Right cardiac atrium (tissue), 5 donors: ENCODE data around the gene RUNX3. TPM values are rescaled to one million over a fixed set of nuclear protein-coding genes. Genes with fewer than 3 reads are reported as not detected.
A peak's percentile ranks its signal among the peaks of the same experiment; 100 is the strongest.

Experiments
- ATAC-seq, 2 donors: fragments of 200-7000 bp; cut with Tn5 transposase; one replicate each; pipeline versions ENCODE4 v1.8.0 to v1.9.1; 2020; ENCODE audit warnings: moderate library complexity in 2 of 2, mild to moderate bottlenecking in 1 of 2
- DNase-seq, 3 donors: peaks; one replicate each; pipeline ENCODE4 v3.0.0-alpha.2; 2020
- H3K27ac ChIP-seq: one replicate; pipeline ENCODE4 v1.5.1; 2013; ENCODE audit warnings: mild to moderate bottlenecking, low read length, control low read depth, moderate library complexity
- H3K27me3 ChIP-seq: one replicate; pipeline ENCODE4 v1.6.1; 2013; ENCODE audit not compliant: control insufficient read depth, insufficient read depth
- H3K4me1 ChIP-seq: one replicate; pipeline ENCODE4 v1.6.1; 2013; ENCODE audit warnings: low read length; ENCODE audit not compliant: control insufficient read depth, insufficient read depth
- H3K4me3 ChIP-seq: one replicate; pipeline ENCODE4 v1.5.1; 2013; ENCODE audit warnings: low read length, control low read depth
- H3K9me3 ChIP-seq: one replicate; pipeline ENCODE4 v1.6.1; 2013; ENCODE audit warnings: low read length; ENCODE audit not compliant: control insufficient read depth
- WGBS: extraction: QIAGEN DNeasy Blood & Tissue Kit; methylation state at CpG from one replicate; pipeline ENCODE4 v1.1.7; 2013; 5-methylcytosine and 5-hydroxymethylcytosine counted together
- intact Hi-C, 4 donors: fragments of 100-400 bp; cut with DNase I; formaldehyde crosslinking; loops; one replicate each; pipeline versions ENCODE4 v1.11.0 to v1.14.0; 2022 to 2023
- polyA plus RNA-seq: library from polyadenylated mRNA; stranded (reverse); fragments of 200-250 nt; gene quantifications from one replicate; pipeline ENCODE4 v1.2.3, GENCODE V29; 2013
- total RNA-seq, 4 donors: library from RNA; stranded (reverse); fragmentation: NEBNext Ultra II Directional; extraction: Animal tissue kit (Norgen Biotek cat#: 25700); gene quantifications; one replicate each; pipeline ENCODE4 v1.2.1, GENCODE V29; 2021
- donor health status: healthy with polysubstance abuse.
- donor health status: DM: no; HTN: yes; CAD: no.
- donor health status: DM: no; HTN: no; CAD: no.
- donor health status: DM: no; HTN: yes; CAD: no; lungs with severe emphysema.
- donor health status: DM: yes; HTN: yes; CAD: no.

RUNX3 gene
- total and polyA plus RNA-seq, 5 donors = 0.34 to 1.8 (median 0.89) TPM

GRCh38 chr1:24917327-24918074 is 12.6 kb downstream of the RUNX3 start:
- 90% methylated on average over 16 of the region's 16 CpGs for WGBS
- Histone ChIP-seq H3K27ac (no peak overlapping the region), H3K9me3 (no peaks in the 10 kb centered on the region), H3K27me3 (no peaks in the 10 kb centered on the region), H3K4me1 (no peaks in the 10 kb centered on the region), H3K4me3 (no peak overlapping the region)
- intact Hi-C loops = no loop called here
- peak in 1 of 3 donors; percentile 2 for DNase-seq
- no peak for ATAC-seq

GRCh38 chr1:24915816-24916602 is 14.1 kb downstream of the RUNX3 start:
- 80% methylated on average over 21 of the region's 21 CpGs for WGBS
- intact Hi-C loops = no loop called here

GRCh38 chr1:24914226-24915069 is 15.6 kb downstream of the RUNX3 start:
- H3K27ac ChIP-seq = no peak overlapping the region
- intact Hi-C loops = no loop called here
- H3K4me3 ChIP-seq = no peak overlapping the region
- no peaks in the 10 kb centered on the region for H3K27me3 ChIP-seq
- no peaks in the 10 kb centered on the region for H3K4me1 ChIP-seq
- peak; percentile 58 to 79 (median 78) for DNase-seq
- 40% methylated on average over 33 of the region's 33 CpGs for WGBS
- ATAC-seq = peak; percentile 31 to 48
- H3K9me3 ChIP-seq = no peaks in the 10 kb centered on the region

More at GRCh38 chr1:24915816-24916602, 14.1 kb downstream of the RUNX3 start:
- DNase-seq (peak in 1 of 3 donors; percentile 11), ATAC-seq (no peak)
- Histone ChIP-seq H3K27me3 (no peaks in the 10 kb centered on the region), H3K4me1 (no peaks in the 10 kb centered on the region), H3K4me3 (no peak overlapping the region), H3K9me3 (no peaks in the 10 kb centered on the region), H3K27ac (no peak overlapping the region)

- 82% methylated on average over 10 of the region's 10 CpGs for WGBS
- intact Hi-C loops = no loop called here
- no peaks in the 10 kb centered on the region for H3K27me3 ChIP-seq
- ATAC-seq (no peak), DNase-seq (no peak)
- no peaks in the 10 kb centered on the region for H3K9me3 ChIP-seq
- no peaks in the 10 kb centered on the region for H3K4me1 ChIP-seq
- H3K27ac ChIP-seq = no peak overlapping the region
- no peak overlapping the region for H3K4me3 ChIP-seq
Measured at GRCh38 chr1:24913616-24914225, 16.4 kb downstream of the RUNX3 start.

GRCh38 chr1:24913274-24913604 is 16.8 kb downstream of the RUNX3 start:
- Histone ChIP-seq H3K27ac (no peak overlapping the region), H3K4me1 (no peaks in the 10 kb centered on the region), H3K4me3 (no peak overlapping the region), H3K27me3 (no peaks in the 10 kb centered on the region), H3K9me3 (no peaks in the 10 kb centered on the region)
- ATAC-seq = no peak
- DNase-seq = no peak
- 81% methylated on average over 2 of the region's 2 CpGs for WGBS
- intact Hi-C loops = no loop called here

- intact Hi-C loops = no loop called here
- H3K9me3 ChIP-seq = no peaks in the 10 kb centered on the region
- H3K4me3 ChIP-seq = no peak overlapping the region
- H3K27ac ChIP-seq = no peak overlapping the region
- DNase-seq (peak in 1 of 3 donors; percentile 6), ATAC-seq (no peak)
- WGBS = 79% methylated on average over 13 of the region's 13 CpGs
- no peaks in the 10 kb centered on the region for H3K27me3 ChIP-seq
- H3K4me1 ChIP-seq = no peaks in the 10 kb centered on the region
Measured at GRCh38 chr1:24912376-24913273, 17.5 kb downstream of the RUNX3 start.

- Histone ChIP-seq H3K4me1 (no peaks in the 10 kb centered on the region), H3K27me3 (no peaks in the 10 kb centered on the region), H3K27ac (no peak overlapping the region), H3K9me3 (no peaks in the 10 kb centered on the region), H3K4me3 (no peak overlapping the region)
- intact Hi-C loops = no loop called here
- DNase-seq = peak in 2 of 3 donors; percentile 22 to 43
- no peak for ATAC-seq
- WGBS = 71% methylated on average over 20 of the region's 20 CpGs
Measured at GRCh38 chr1:24911651-24912155, 18.4 kb downstream of the RUNX3 start.

- no peaks in the 10 kb centered on the region for H3K9me3 ChIP-seq
- peak; percentile 14 to 70 (median 65) for DNase-seq
- ATAC-seq = no peak
- no peaks in the 10 kb centered on the region for H3K27me3 ChIP-seq
- no peak overlapping the region for H3K4me3 ChIP-seq
- no peaks in the 10 kb centered on the region for H3K4me1 ChIP-seq
- intact Hi-C loops = no loop called here
- no peak overlapping the region for H3K27ac ChIP-seq
- 88% methylated on average over 20 of the region's 20 CpGs for WGBS
Measured at GRCh38 chr1:24910751-24911650, 19.1 kb downstream of the RUNX3 start.

- H3K9me3 ChIP-seq = no peaks in the 10 kb centered on the region
- intact Hi-C loops = no loop called here
- H3K27ac ChIP-seq = no peak overlapping the region
Measured at GRCh38 chr1:24910210-24910609, 19.9 kb downstream of the RUNX3 start.

More at GRCh38 chr1:24910210-24910609, 19.9 kb downstream of the RUNX3 start:
- DNase-seq (no peak), ATAC-seq (no peak)
- 97% methylated on average over 9 of the region's 9 CpGs for WGBS
- no peaks in the 10 kb centered on the region for H3K27me3 ChIP-seq
- no peak overlapping the region for H3K4me3 ChIP-seq
- no peaks in the 10 kb centered on the region for H3K4me1 ChIP-seq
